HUES48 (cell line): ENCODE results near the gene ZNF205.

Source experiments
- H3K27ac ChIP-seq: one replicate; pipeline ENCODE4 v1.7.0; 2013; ENCODE audit warnings: low read depth, low read length, inconsistent platforms
- H3K27me3 ChIP-seq: 2 replicates; pipeline ENCODE4 v1.6.1; 2013; ENCODE audit warnings: mild to moderate bottlenecking, low read length; ENCODE audit not compliant: control insufficient read depth, insufficient read depth
- H3K36me3 ChIP-seq: 2 replicates; pipeline ENCODE4 v1.6.1; 2013; ENCODE audit warnings: low read length; ENCODE audit not compliant: control insufficient read depth, insufficient read depth
- H3K4me1 ChIP-seq: 2 replicates; pipeline ENCODE4 v1.6.1; 2013; ENCODE audit warnings: mild to moderate bottlenecking, low read length; ENCODE audit not compliant: control insufficient read depth, insufficient read depth
- H3K4me3 ChIP-seq: 2 replicates; pipeline ENCODE4 v1.5.1; 2013; ENCODE audit warnings: mild to moderate bottlenecking, low read depth, low read length
- H3K9ac ChIP-seq: 2 replicates; pipeline ENCODE4 v1.6.1; 2013; ENCODE audit warnings: mild to moderate bottlenecking, low read depth, low read length, moderate library complexity
- H3K9me3 ChIP-seq: 2 replicates; pipeline ENCODE4 v1.6.1; 2013; ENCODE audit warnings: low read length; ENCODE audit not compliant: control insufficient read depth, insufficient read depth

Gene ZNF205

GRCh38 chr16:3112881-3113574 lies 642 bp downstream of the ZNF205 start:
- no peaks in the 10 kb centered on the region for H3K27me3 ChIP-seq
- peak overlapping the region; percentile 82 for H3K4me3 ChIP-seq
- peak overlapping the region; percentile 21 for H3K27ac ChIP-seq
- H3K36me3 ChIP-seq, result peaks cover 19% of the 10 kb centered on the region
- peaks cover 11% of the 10 kb centered on the region for H3K4me1 ChIP-seq
- H3K9ac ChIP-seq, result peak overlapping the region; percentile 1
- H3K9me3 ChIP-seq, result no peaks in the 10 kb centered on the region

- H3K4me1 ChIP-seq, result peaks cover 11% of the 10 kb centered on the region
- H3K36me3 ChIP-seq, result peaks cover 28% of the 10 kb centered on the region
- no peak overlapping the region for H3K9ac ChIP-seq
- no peak overlapping the region for H3K27ac ChIP-seq
- peak overlapping the region; percentile 82 for H3K4me3 ChIP-seq
- no peaks in the 10 kb centered on the region for H3K9me3 ChIP-seq
- no peaks in the 10 kb centered on the region for H3K27me3 ChIP-seq
Observed at GRCh38 chr16:3113765-3114479, 1.5 kb downstream of the ZNF205 start.

GRCh38 chr16:3115003-3115402 lies 2.6 kb downstream of the ZNF205 start:
- H3K36me3 ChIP-seq, result peaks cover 39% of the 10 kb centered on the region
- no peaks in the 10 kb centered on the region for H3K9me3 ChIP-seq
- no peak overlapping the region for H3K9ac ChIP-seq
- H3K4me3 ChIP-seq, result no peak overlapping the region
- no peak overlapping the region for H3K27ac ChIP-seq
- peaks cover 11% of the 10 kb centered on the region for H3K4me1 ChIP-seq
- no peaks in the 10 kb centered on the region for H3K27me3 ChIP-seq

- peaks cover 43% of the 10 kb centered on the region for H3K36me3 ChIP-seq
Observed at GRCh38 chr16:3115561-3115960, 3.2 kb downstream of the ZNF205 start.

GRCh38 chr16:3118204-3118790 lies 5.9 kb downstream of the ZNF205 start:
- no peaks in the 10 kb centered on the region for H3K27me3 ChIP-seq
- no peaks in the 10 kb centered on the region for H3K9me3 ChIP-seq
- H3K4me3 ChIP-seq, result no peak overlapping the region
- H3K4me1 ChIP-seq, result peaks cover 5% of the 10 kb centered on the region; the same call in 1 of the 2 replicates
- H3K36me3 ChIP-seq, result peaks cover 44% of the 10 kb centered on the region
- no peak overlapping the region for H3K9ac ChIP-seq
- H3K27ac ChIP-seq, result no peak overlapping the region

More at GRCh38 chr16:3115561-3115960, 3.2 kb downstream of the ZNF205 start:
- no peaks in the 10 kb centered on the region for H3K27me3 ChIP-seq
- no peaks in the 10 kb centered on the region for H3K9me3 ChIP-seq
- no peak overlapping the region for H3K4me3 ChIP-seq
- no peak overlapping the region for H3K27ac ChIP-seq
- no peak overlapping the region for H3K9ac ChIP-seq
- H3K4me1 ChIP-seq, result peaks cover 11% of the 10 kb centered on the region

- no peaks in the 10 kb centered on the region for H3K4me1 ChIP-seq
- H3K27ac ChIP-seq, result no peak overlapping the region
- H3K36me3 ChIP-seq, result peaks cover 44% of the 10 kb centered on the region
- no peaks in the 10 kb centered on the region for H3K9me3 ChIP-seq
- no peaks in the 10 kb centered on the region for H3K27me3 ChIP-seq
- no peak overlapping the region for H3K9ac ChIP-seq
- H3K4me3 ChIP-seq, result no peak overlapping the region
Observed at GRCh38 chr16:3118846-3119245, 6.5 kb downstream of the ZNF205 start.

GRCh38 chr16:3119286-3119685 lies 6.9 kb downstream of the ZNF205 start:
- no peaks in the 10 kb centered on the region for H3K4me1 ChIP-seq
- no peaks in the 10 kb centered on the region for H3K9me3 ChIP-seq
- H3K27me3 ChIP-seq, result no peaks in the 10 kb centered on the region
- H3K27ac ChIP-seq, result no peak overlapping the region
- H3K36me3 ChIP-seq, result peaks cover 44% of the 10 kb centered on the region
- no peak overlapping the region for H3K9ac ChIP-seq
- H3K4me3 ChIP-seq, result no peak overlapping the region

GRCh38 chr16:3119701-3120408 lies 7.5 kb downstream of the ZNF205 start:
- H3K9ac ChIP-seq, result no peak overlapping the region
- no peaks in the 10 kb centered on the region for H3K9me3 ChIP-seq
- no peak overlapping the region for H3K27ac ChIP-seq
- H3K4me3 ChIP-seq, result no peak overlapping the region
- no peaks in the 10 kb centered on the region for H3K27me3 ChIP-seq
- peaks cover 44% of the 10 kb centered on the region for H3K36me3 ChIP-seq
- H3K4me1 ChIP-seq, result no peaks in the 10 kb centered on the region

GRCh38 chr16:3120435-3120834 lies 8.0 kb downstream of the ZNF205 start:
- H3K4me1 ChIP-seq, result no peaks in the 10 kb centered on the region
- H3K27me3 ChIP-seq, result no peaks in the 10 kb centered on the region
- peaks cover 42% of the 10 kb centered on the region for H3K36me3 ChIP-seq
- no peaks in the 10 kb centered on the region for H3K9me3 ChIP-seq
- no peak overlapping the region for H3K4me3 ChIP-seq
- H3K9ac ChIP-seq, result no peak overlapping the region
- H3K27ac ChIP-seq, result no peak overlapping the region

GRCh38 chr16:3121851-3122467 lies 9.6 kb downstream of the ZNF205 start:
- Histone ChIP-seq H3K4me3 (no peak overlapping the region), H3K36me3 (peaks cover 30% of the 10 kb centered on the region), H3K4me1 (no peaks in the 10 kb centered on the region), H3K9me3 (no peaks in the 10 kb centered on the region), H3K9ac (no peak overlapping the region), H3K27ac (no peak overlapping the region), H3K27me3 (no peaks in the 10 kb centered on the region)
